ENCODE results near the gene MMP14. TPM values are rescaled to one million over a fixed set of nuclear protein-coding genes. Genes with fewer than 3 reads are reported as not detected.

MMP14 gene
- total RNA-seq, 4 donors from 2014 or later, result 108 to 208 (median 166) TPM

DNA sequence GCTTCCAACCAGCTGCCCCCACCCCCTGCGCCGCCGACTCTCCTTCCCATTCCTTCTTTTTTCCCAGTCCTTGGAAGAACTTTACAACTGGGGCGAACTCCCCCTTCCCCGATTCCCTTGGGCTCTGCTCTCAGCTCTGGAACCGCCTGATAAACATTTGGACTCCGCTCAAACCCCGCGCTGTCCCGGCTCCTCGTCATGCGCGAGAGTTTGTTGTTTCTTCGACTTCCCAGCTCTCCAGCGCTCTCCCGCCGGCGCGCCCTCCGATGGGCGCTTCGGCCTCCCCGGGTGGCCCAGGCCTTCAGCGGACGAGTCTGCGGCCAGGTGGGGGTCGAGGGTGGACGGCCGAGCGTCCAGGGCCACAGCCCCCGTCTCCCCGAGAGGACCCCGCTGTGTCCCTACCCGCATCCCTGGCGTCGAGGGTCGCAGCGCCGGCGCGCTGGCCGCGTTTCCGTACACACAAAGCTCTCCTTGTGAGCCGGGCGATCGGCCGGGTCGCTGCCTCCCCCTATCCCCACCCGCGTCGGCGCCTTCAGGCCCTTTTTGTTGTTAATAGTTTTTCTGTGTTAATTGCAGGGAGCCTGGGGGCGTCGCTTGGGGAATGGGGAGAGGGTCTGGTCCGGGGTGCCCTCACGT, 847 bp downstream of the MMP14 start:
- no peak for TF ChIP-seq CTCF (IDR thresholded peaks at IDR 0.05)
- DNase-seq (ENCODE audit: low spot score) (no peak), ATAC-seq (ENCODE audit: low FRiP score) (peak; percentile 13)

GRCh38 chr14:22837750-22838538, 1.6 kb downstream of the MMP14 start:
- ATAC-seq (ENCODE audit: low FRiP score) (peak; percentile 69), DNase-seq (ENCODE audit: low spot score) (no peak)
- no peak for TF ChIP-seq CTCF (IDR thresholded peaks at IDR 0.05)

DNA sequence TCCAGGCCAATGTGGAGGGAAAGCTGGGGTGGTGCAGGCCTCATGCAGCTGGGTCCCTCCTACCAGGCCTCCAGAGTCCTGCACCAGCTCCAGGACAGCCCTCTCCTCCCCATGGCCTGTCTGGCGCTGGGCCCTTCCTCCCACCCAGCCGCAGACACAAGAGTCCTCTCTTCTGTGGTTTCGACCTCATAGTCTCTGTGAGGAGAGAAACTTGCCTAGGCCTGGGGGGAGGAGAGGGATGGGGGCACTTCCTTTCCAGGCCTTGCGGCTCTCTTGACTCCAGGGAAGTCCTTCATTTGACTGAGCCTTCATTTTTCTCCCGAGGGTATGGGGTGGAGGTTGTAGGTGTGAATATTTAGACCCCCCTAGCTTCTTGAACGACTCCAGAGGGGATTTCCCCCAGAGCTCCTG, 2.3 kb downstream of the MMP14 start:
- peak; percentile 3 for ATAC-seq (ENCODE audit: low FRiP score)
- no peak for TF ChIP-seq CTCF (IDR thresholded peaks at IDR 0.05)
- no peak for DNase-seq (ENCODE audit: low spot score)

DNA sequence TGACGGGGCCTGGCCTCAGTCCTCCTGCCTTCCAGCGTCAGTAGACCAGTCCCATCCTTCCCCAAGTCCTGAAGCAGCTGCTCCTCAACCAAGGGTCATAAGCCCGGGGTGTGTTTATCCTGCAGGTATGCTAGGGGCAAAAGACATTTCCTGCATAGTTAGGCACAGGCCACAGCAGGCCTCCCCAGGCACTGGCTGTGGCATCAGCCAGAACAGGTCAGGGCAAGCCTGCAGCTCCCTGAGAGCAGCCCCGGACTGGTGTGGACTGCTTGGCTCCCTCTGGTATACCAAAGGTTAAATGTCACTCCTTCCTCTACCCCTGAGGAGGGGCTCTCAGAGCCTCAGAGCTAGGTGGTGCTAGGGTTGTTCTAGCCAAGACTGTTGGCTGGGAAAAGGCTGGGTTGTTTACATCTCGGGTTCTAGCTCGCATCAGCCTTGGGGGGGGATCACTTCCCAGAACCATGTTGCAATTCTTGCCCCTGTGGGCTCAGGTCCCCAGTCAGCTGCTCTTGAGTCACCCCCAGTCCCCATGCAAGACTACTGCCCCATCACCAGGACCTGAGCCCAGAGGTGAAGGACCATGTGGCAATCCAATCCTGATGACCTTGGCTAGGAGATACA, 2.9 kb downstream of the MMP14 start:
- ATAC-seq (ENCODE audit: low FRiP score), result no peak
- no peak for DNase-seq (ENCODE audit: low spot score)
- TF ChIP-seq CTCF (IDR thresholded peaks at IDR 0.05), result no peak

GRCh38 chr14:22841311-22841710, 4.9 kb downstream of the MMP14 start:
- ATAC-seq (ENCODE audit: low FRiP score) (no peak), DNase-seq (ENCODE audit: low spot score) (no peak)
- no peak for TF ChIP-seq CTCF (IDR thresholded peaks at IDR 0.05)

DNA sequence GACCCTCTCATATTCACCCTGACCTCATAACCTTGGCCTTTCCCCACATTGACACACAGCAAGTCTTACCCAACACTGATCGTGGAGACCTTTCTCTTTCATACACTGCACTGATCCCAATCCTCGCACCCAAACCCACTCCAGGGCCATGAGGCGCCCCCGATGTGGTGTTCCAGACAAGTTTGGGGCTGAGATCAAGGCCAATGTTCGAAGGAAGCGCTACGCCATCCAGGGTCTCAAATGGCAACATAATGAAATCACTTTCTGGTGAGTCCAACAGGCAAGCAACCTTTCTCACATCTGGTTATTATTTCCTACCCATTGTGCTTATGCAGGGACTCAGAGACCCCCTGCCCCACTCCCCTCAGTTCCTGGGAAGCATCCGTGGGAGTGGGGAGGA, 5.4 kb downstream of the MMP14 start:
- ATAC-seq (ENCODE audit: low FRiP score) (no peak), DNase-seq (ENCODE audit: low spot score) (no peak)
- no peak for TF ChIP-seq CTCF (IDR thresholded peaks at IDR 0.05)

All from omental fat pad (tissue), 4 donors.